ENCODE measurements around the gene PRSS56.
"Not testable (repeated sequence)": the region's sequence is repeated elsewhere in the genome, so short reads cannot be mapped to it uniquely, and the experiment has no call there.

Gene PRSS56

GRCh38 chr2:232526372-232526941 lies 6.3 kb downstream of the PRSS56 start:
- no peak for DNase-seq

- DNase-seq: no peak
Observed at GRCh38 chr2:232527905-232528470, 7.8 kb downstream of the PRSS56 start.

- DNase-seq: no peak
Observed at GRCh38 chr2:232528746-232529460, 8.7 kb downstream of the PRSS56 start.

GRCh38 chr2:232529806-232530547 lies 9.8 kb downstream of the PRSS56 start:
- no peak for DNase-seq

DNA sequence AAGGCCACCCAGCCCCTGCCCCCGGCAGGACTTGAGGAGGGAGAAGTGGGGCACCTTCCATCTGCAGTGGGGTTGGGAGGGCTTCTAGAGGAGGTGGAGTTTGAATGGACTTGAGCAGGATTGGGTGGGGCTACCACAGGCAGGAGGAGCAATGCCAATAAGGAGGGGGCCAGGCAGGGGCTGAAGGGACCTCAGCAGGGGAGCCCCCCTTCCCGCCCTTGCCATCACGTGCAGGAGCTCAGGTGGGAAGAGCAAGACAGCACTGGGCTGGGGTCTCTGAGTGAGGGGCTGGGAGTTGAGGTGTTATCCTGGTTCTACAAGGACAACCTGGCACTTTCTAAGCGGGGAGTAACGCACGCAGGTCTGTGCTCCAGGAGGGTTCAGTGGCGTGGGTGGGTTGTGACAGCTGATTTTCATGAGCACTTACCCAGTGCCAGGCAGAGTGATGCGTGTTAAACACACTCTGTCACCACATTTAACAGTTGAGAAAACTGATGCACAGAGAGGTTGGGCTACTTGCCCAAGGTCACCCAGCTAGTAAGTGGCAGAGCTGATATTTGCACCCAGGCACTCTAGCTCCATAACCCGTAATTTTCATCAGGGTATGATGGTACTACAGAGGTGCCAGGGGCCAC lies 10.6 kb downstream of the PRSS56 start:
- DNase-seq: no peak

DNA sequence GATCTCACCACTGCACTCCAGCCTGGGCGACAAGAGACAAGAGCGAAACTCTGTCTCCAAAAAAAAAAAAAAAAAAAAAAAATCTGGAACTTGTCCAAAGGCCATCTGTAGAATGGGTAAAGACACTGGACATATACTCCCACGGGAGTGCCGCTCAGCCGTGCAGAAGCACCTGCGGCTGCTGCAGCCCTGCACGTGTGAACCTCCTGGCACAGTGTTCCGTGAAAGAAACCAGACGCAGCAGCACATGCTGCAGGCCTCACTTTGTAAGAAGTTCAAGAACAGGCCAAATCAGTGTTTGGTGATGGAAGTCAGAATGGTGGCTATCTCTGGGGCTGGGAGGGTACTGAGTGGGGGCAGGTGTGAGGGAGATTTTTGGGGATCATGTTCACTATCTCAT lies 12.2 kb downstream of the PRSS56 start:
- DNase-seq: no peak

DNA sequence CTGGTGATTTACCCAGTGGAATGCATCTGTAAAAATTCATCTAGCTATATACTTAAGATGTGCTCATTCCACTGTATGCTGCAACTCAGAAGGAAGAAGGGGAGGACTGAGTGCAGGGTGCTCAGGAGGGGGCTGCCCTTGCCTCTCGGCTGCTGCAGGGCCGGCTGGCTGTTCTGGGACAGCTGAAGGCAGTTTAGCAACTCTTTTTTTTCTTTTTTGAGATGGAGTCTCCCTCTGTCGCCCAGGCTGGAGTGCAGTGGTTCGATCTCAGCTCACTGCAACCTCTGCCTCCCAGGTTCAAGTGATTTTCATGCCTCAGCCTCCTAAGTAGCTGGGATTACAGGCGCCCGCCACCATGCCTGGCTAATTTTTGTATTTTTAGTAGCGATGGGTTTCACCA lies 12.6 kb downstream of the PRSS56 start:
- DNase-seq: not testable (repeated sequence)

DNA sequence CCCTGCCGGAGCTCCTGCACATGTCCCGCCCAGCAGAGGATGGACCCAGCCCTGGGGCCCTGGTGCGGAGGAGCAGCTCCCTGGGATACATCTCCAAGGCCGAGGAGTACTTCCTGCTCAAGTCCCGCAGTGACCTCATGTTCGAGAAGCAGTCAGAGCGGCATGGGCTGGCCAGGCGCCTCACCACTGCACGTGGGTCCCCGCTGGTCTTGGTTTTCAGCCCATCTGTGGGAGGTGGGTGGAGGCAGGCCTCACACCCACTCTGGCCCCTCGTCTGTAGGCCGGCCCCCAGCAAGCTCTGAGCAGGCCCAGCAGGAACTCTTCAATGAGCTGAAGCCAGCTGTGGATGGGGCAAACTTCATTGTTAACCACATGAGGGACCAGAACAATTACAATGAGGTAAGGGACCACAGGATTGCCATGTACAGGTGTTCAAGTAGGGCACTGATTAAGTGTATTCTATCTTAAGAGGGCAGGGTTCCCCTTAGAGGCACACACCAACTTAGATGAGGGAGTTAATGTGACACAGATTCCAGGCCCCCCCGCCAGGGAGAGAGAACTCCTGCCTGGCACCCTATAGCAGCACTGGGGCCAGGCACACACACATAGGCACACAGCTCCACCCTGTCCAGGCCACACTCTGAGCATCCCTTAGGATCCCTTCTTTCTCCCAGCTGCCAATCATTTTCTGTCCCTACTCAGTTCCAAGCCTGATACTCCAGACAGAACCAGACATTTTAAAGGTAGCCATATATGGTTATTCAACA lies 13.9 kb downstream of the PRSS56 start:
- no peak for DNase-seq

DNA sequence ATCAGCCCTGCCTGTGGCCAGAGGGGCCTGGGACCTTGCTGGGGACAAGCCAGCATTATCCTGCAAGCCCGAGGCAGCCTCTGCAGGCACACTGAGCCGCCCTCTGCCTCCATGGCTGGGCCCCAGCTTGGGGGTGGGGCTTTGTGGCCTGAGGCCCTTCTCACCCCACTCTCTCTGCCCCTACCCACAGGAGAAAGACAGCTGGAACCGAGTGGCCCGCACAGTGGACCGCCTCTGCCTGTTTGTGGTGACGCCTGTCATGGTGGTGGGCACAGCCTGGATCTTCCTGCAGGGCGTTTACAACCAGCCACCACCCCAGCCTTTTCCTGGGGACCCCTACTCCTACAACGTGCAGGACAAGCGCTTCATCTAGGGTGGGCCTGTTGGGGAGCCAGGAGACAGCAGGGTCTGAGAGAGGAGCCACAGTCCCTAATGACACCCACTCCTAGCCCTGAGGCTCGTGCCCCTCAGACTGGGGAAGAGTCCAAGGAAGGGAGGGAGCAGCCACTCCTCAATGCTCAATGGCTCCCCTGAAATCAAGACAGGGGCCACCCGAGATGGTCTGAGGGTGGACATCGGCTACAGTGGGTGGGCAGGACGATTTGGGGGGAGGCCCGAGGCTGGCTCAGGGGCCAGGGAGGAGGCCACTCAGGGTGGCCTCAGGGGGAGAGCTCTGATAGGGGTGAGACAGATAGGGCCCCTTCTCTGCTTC lies 14.9 kb downstream of the PRSS56 start:
- no peak for DNase-seq

GRCh38 chr2:232535761-232536530 lies 15.8 kb downstream of the PRSS56 start:
- no peak for DNase-seq

DNA sequence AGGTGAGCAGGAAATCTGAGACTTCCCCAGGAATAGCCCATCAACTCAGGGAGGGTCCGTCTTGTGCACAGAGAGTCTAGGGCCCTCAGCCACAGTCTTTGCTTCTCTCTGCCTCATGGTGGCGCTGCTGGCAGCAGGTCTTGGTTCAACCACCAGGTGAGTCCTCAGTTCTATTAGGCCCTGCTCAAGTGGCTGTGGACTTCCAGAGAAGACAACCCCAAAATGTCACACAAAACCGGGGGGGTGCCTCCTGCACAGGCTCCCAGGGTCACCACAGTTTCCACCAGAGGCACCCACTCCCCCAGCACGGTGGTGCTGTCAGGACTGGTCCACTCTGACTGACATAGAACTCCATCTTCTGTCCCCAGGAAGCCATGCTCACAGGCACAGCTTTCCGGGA lies 16.9 kb downstream of the PRSS56 start:
- no peak for DNase-seq

- no peak for DNase-seq
Observed at GRCh38 chr2:232537499-232537898, 17.3 kb downstream of the PRSS56 start.

DNA sequence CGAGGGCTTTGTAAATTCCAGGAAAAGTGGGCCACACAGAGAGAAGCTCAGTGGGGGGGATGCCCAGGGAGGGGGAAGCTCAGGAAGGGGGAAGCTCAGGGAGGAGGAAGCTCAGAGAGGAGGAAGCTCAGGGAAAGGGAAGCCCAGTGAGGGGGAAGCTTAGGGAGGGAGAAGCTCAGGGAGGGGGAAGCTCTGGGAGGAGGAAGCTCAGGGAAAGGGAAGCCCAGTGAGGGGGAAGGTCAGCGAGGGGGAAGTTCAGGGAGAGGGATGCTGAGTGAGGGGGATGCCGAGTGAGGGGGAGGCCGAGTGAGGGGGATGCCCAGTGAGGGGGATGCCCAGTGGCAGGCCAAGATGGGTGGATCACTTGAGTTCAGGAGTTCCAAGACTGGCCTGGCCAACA lies 18.5 kb downstream of the PRSS56 start:
- DNase-seq: no peak

DNA sequence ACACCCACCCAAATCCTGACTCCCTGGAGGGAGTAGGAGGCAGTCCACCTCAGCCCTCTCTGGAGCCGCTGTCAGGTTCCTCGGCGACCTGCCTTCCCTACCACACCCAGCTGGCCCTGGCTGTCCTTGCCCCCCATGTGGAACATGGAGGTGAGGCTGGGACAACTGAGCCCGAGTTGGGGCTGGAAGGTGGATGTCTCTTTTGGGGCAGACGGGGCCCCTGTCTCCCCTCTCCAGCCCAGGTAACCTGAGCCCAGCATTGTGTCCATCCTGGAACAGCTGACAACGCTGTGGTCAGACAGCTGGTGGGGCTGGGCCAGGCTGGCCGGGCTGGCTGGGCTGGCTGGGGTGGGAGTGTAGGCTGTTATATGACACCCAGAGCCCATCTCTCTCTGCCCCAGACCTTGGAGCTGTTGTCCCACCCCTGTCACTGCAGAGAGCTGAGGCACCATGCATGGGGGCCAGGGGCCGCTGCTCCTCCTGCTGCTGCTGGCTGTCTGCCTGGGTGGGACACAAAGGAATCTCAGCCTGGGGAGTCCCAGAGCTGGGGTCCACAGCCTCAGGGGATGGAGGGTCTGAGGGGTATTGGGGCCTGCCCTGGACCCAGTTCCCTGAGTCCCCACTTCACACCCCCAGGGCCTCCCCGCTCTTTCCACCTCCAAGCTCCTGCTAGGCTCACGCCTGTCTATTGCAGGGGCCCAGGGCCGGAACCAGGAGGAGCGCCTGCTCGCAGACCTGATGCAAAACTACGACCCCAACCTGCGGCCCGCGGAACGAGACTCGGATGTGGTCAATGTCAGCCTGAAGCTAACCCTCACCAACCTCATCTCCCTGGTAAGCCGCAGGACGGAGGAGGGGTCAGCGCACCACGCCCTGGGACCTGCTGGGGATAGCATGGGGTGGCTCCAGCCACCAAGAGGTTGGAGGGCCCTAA lies 19.4 kb downstream of the PRSS56 start, which contains the start of gene CHRNG:
TSS of gene CHRNG (plus strand) at position 395 of the 934 bp plus-strand sequence. CDS start at position 451, 56 bp downstream.
- DNase-seq: no peak

GRCh38 chr2:232540441-232541041 lies 20.4 kb downstream of the PRSS56 start:
- DNase-seq: no peak

- DNase-seq: no peak
Observed at GRCh38 chr2:232541195-232541960, 21.2 kb downstream of the PRSS56 start.

DNA sequence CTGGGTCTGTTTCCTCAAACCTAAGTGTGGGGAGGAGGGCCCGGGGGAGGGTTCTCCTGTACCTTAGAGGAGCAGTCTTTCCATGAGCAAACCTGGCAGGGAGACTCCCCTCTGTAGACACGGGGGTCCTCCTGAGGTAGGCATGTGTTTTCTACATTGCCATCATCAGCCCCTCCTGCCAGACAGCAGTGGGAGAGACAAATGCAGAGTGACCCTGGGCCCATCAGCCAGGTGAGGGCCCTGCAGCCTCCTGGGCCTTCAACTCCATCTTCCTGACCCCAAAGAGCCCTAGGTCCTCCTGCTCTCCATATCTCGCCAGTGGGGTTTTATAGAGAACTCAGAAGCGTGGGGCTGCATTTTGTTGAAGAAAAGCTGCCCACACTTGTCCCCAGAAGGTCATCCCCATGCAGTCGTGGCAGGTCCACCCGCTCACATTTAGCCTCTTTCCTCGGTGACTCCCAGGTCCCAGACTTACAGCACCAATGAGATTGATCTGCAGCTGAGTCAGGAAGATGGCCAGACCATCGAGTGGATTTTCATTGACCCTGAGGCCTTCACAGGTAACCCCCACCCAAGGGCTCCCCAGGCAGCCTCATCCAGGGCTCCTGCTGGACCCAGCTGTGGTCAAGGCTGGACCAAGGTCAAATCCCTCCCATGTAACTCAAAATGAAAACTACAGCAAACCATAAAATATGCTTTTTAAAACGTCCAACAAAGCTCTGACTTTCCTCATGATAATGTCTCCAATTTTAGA lies 21.9 kb downstream of the PRSS56 start:
- DNase-seq: no peak

Measured in T-helper 2 cell (primary cell).